Nephron progenitor cell (in vitro differentiated cells): ENCODE results near the gene AZI2.

Experiments
- DNase-seq: peaks from one replicate; pipeline ENCODE4 v3.0.0; 2021
- H3K27ac Mint-ChIP-seq: 2 replicates; pipeline ENCODE4 v1.8.0; 2021; ENCODE audit warnings: mild to moderate bottlenecking, moderate library complexity, mixed read lengths
- H3K27me3 Mint-ChIP-seq: 2 replicates; pipeline ENCODE4 v1.8.0; 2021; ENCODE audit warnings: mild to moderate bottlenecking, low read depth, mixed read lengths; ENCODE audit not compliant: poor library complexity
- H3K36me3 Mint-ChIP-seq: 2 replicates; pipeline ENCODE4 v1.8.0; 2021; ENCODE audit warnings: low read depth, mixed read lengths
- H3K4me1 Mint-ChIP-seq: 2 replicates; pipeline ENCODE4 v1.8.0; 2021; ENCODE audit warnings: mixed read lengths
- H3K4me3 Mint-ChIP-seq: 2 replicates; pipeline ENCODE4 v1.8.0; 2021; ENCODE audit warnings: mild to moderate bottlenecking, moderate library complexity, mixed read lengths
- H3K9me3 Mint-ChIP-seq: 2 replicates; pipeline ENCODE4 v1.8.0; 2021; ENCODE audit warnings: mild to moderate bottlenecking, moderate library complexity, mixed read lengths
- TF ChIP-seq, protein P1 (sequence below): fragments of 200-600 bp; sonication (generic); IDR thresholded peaks from 2 replicates; pipeline ENCODE4 v1.5.0; 2021; ENCODE audit warnings: antibody characterized with exemption

The AZI2 gene

DNA sequence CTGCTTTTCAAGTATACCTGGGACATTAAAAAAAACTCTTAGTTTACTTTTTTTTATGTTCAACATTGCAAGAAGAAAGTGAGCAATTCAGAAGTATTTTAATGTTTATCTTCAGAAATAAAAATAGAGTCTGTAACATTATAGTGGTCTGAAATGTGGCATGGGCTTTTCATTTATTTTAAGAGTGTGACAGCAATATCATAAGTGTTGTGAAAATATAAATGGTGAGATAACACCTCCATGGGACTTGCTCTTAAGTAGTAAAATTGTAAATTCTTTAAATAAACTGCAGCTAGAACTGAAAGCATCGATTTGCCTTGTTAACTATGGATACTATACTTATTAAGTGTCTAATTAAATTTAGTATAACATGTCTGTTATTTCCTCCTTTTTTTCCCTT, 48.9 kb downstream of the AZI2 start:
- DNase-seq, result no peak
- no peak overlapping the region for H3K4me3 Mint-ChIP-seq
- TF ChIP-seq, protein P1, sequence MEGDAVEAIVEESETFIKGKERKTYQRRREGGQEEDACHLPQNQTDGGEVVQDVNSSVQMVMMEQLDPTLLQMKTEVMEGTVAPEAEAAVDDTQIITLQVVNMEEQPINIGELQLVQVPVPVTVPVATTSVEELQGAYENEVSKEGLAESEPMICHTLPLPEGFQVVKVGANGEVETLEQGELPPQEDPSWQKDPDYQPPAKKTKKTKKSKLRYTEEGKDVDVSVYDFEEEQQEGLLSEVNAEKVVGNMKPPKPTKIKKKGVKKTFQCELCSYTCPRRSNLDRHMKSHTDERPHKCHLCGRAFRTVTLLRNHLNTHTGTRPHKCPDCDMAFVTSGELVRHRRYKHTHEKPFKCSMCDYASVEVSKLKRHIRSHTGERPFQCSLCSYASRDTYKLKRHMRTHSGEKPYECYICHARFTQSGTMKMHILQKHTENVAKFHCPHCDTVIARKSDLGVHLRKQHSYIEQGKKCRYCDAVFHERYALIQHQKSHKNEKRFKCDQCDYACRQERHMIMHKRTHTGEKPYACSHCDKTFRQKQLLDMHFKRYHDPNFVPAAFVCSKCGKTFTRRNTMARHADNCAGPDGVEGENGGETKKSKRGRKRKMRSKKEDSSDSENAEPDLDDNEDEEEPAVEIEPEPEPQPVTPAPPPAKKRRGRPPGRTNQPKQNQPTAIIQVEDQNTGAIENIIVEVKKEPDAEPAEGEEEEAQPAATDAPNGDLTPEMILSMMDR, result no peak

GRCh38 chr3:28295898-28296490, 52.6 kb downstream of the AZI2 start:
- H3K27ac Mint-ChIP-seq, result no peak overlapping the region

More for the DNA sequence above, 48.9 kb downstream of the AZI2 start:
- Mint-ChIP-seq H3K27ac (no peak overlapping the region), H3K27me3 (no peaks in the 10 kb centered on the region), H3K36me3 (peaks cover 17% of the 10 kb centered on the region), H3K4me1 (no peaks in the 10 kb centered on the region), H3K9me3 (no peaks in the 10 kb centered on the region)

GRCh38 chr3:28294667-28295413, 53.8 kb downstream of the AZI2 start:
- TF ChIP-seq, protein P1, result no peak
- Mint-ChIP-seq H3K4me1 (peaks cover 5% of the 10 kb centered on the region), H3K36me3 (peaks cover 45% of the 10 kb centered on the region), H3K27me3 (no peaks in the 10 kb centered on the region), H3K27ac (no peak overlapping the region), H3K4me3 (no peak overlapping the region), H3K9me3 (peaks cover 14% of the 10 kb centered on the region)
- DNase-seq, result no peak

More at GRCh38 chr3:28295898-28296490, 52.6 kb downstream of the AZI2 start:
- peaks cover 36% of the 10 kb centered on the region for H3K36me3 Mint-ChIP-seq
- no peak for DNase-seq
- H3K4me3 Mint-ChIP-seq, result no peak overlapping the region
- H3K27me3 Mint-ChIP-seq, result no peaks in the 10 kb centered on the region
- TF ChIP-seq, protein P1, result no peak
- H3K4me1 Mint-ChIP-seq, result peaks cover 5% of the 10 kb centered on the region
- H3K9me3 Mint-ChIP-seq, result peaks cover 5% of the 10 kb centered on the region

- DNase-seq, result no peak
- H3K27ac Mint-ChIP-seq, result no peak overlapping the region
- TF ChIP-seq, protein P1, result no peak
- H3K4me3 Mint-ChIP-seq, result no peak overlapping the region
- H3K9me3 Mint-ChIP-seq, result peaks cover 14% of the 10 kb centered on the region
- peaks cover 5% of the 10 kb centered on the region for H3K4me1 Mint-ChIP-seq
- H3K36me3 Mint-ChIP-seq, result peaks cover 51% of the 10 kb centered on the region
- no peaks in the 10 kb centered on the region for H3K27me3 Mint-ChIP-seq
These were observed 56.0 kb downstream of the AZI2 start for GRCh38 chr3:28292622-28293021.

- Mint-ChIP-seq H3K27ac (peak overlapping the region; percentile 17), H3K4me1 (peaks cover 5% of the 10 kb centered on the region), H3K4me3 (no peak overlapping the region), H3K27me3 (no peaks in the 10 kb centered on the region), H3K36me3 (peaks cover 46% of the 10 kb centered on the region), H3K9me3 (peaks cover 14% of the 10 kb centered on the region)
- DNase-seq, result no peak
- TF ChIP-seq, protein P1, result no peak
These were observed 57.0 kb downstream of the AZI2 start for GRCh38 chr3:28291577-28291976.
